Gastroesophageal sphincter (tissue), 4 donors: ENCODE results near the gene SMC4. TPM values are rescaled to one million over a fixed set of nuclear protein-coding genes. Genes with fewer than 3 reads are reported as not detected.

Experiments
- ATAC-seq: fragments of 150-250 bp; one replicate; pipeline ENCODE4 v1.9.1; 2016; ENCODE audit warnings: mild to moderate bottlenecking, moderate library complexity
- H3K27ac ChIP-seq, 4 donors: fragments of 200-600 bp; sonication (generic) in 3 of 4; 1 replicate in 3 of 4; 2 replicates in 1 of 4; pipeline ENCODE4 v1.5.1; 2016 to 2019
- H3K27me3 ChIP-seq: fragments of 200-600 bp; sonication (generic); one replicate; pipeline ENCODE4 v1.5.1; 2019
- H3K36me3 ChIP-seq, 2 donors: fragments of 200-600 bp; sonication (generic); one replicate each; pipeline ENCODE4 v1.5.1; 2019; ENCODE audit warnings: control low read depth in 1 of 2
- H3K4me1 ChIP-seq, 3 donors: fragments of 200-600 bp; sonication (generic); 1 replicate in 2 of 3; 2 replicates in 1 of 3; pipeline ENCODE4 v1.5.1; 2016 to 2019; ENCODE audit warnings: control low read depth in 2 of 3
- H3K4me3 ChIP-seq, 2 donors: fragments of 200-600 bp; sonication (generic); one replicate each; pipeline ENCODE4 v1.5.1; 2019; ENCODE audit warnings: mild to moderate bottlenecking in 1 of 2, moderate library complexity in 1 of 2
- H3K9me3 ChIP-seq, 3 donors: fragments of 200-600 bp; sonication (generic); one replicate each; pipeline ENCODE4 v1.5.1; 2017 to 2019; ENCODE audit warnings: control low read depth in 2 of 3
- EP300 ChIP-seq: sonication (generic); formaldehyde crosslinking; IDR thresholded peaks from one replicate; pipeline ENCODE4 v1.6.1; 2017; ENCODE audit warnings: antibody characterized with exemption, mild to moderate bottlenecking
- POLR2A ChIP-seq, 2 donors: fragments of 450-650 bp; IDR thresholded peaks; one replicate each; pipeline ENCODE4 v1.6.1; 2017; ENCODE audit warnings: antibody characterized with exemption in 2 of 2, mild to moderate bottlenecking in 2 of 2, moderate library complexity in 1 of 2
- POLR2AphosphoS5 ChIP-seq: sonication (generic); formaldehyde crosslinking; IDR thresholded peaks from one replicate; pipeline ENCODE4 v1.6.1; 2017; ENCODE audit warnings: antibody characterized with exemption
- WGBS, 2 donors: methylation state at CpG; one replicate each; pipeline ENCODE4 v1.1.5; 2018; ENCODE audit warnings: low coverage in 1 of 2; 5-methylcytosine and 5-hydroxymethylcytosine counted together
- total RNA-seq, 4 donors: library from RNA; depleted of rRNA; stranded (reverse); fragments of >200 nt; gene quantifications; one replicate each; pipeline ENCODE4 v1.1.0, GENCODE V29; 2016
- TF ChIP-seq, protein P1 (sequence below), 4 experiments: fragments of 200-600 bp in 2 of 4; fragments of 450-650 bp in 2 of 4; sonication (generic) in 1 of 4; IDR thresholded peaks; one replicate each; pipeline ENCODE4 v1.5.1; 2017 to 2019; ENCODE audit warnings: antibody characterized with exemption in 4 of 4, mild to moderate bottlenecking in 2 of 4, moderate library complexity in 2 of 4

The SMC4 gene
- total RNA-seq, 4 donors from 2014 or later = 21.7 to 40.8 (median 26.9) TPM

DNA sequence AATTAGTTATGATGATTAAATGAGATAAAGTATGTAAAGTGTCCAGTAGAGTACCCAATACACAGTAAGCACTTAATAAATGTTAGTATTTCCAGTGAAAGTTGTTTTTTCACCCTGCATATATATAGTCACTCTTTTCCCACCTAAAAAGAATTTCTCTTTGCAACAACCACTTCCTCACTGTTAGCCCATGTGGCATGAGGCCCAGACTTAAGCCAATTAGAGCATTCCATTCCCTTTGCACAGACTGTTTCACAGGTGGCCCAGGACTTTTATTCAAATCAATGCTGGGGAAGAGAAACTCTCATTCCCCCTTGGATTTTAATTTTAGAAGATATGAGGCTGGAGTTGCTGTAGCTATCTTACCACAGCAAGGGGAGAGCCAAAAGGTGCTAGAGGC, 4.2 kb upstream of the SMC4 start:
- H3K4me1 ChIP-seq = peaks cover 0 to 16% (median 6%) of the 10 kb centered on the region in 3 donors
- no peak for ATAC-seq
- H3K9me3 ChIP-seq = no peaks in the 10 kb centered on the region
- H3K4me3 ChIP-seq = no peak overlapping the region
- no peaks in the 10 kb centered on the region for H3K36me3 ChIP-seq
- H3K27ac ChIP-seq = no peak overlapping the region
- TF ChIP-seq EP300 = no peak
- TF ChIP-seq POLR2A (IDR thresholded peaks at IDR 0.05) = no peak
- TF ChIP-seq POLR2AphosphoS5 = no peak
- TF ChIP-seq, protein P1, sequence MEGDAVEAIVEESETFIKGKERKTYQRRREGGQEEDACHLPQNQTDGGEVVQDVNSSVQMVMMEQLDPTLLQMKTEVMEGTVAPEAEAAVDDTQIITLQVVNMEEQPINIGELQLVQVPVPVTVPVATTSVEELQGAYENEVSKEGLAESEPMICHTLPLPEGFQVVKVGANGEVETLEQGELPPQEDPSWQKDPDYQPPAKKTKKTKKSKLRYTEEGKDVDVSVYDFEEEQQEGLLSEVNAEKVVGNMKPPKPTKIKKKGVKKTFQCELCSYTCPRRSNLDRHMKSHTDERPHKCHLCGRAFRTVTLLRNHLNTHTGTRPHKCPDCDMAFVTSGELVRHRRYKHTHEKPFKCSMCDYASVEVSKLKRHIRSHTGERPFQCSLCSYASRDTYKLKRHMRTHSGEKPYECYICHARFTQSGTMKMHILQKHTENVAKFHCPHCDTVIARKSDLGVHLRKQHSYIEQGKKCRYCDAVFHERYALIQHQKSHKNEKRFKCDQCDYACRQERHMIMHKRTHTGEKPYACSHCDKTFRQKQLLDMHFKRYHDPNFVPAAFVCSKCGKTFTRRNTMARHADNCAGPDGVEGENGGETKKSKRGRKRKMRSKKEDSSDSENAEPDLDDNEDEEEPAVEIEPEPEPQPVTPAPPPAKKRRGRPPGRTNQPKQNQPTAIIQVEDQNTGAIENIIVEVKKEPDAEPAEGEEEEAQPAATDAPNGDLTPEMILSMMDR (IDR thresholded peaks at IDR 0.05) = no peak
- no peaks in the 10 kb centered on the region for H3K27me3 ChIP-seq

DNA sequence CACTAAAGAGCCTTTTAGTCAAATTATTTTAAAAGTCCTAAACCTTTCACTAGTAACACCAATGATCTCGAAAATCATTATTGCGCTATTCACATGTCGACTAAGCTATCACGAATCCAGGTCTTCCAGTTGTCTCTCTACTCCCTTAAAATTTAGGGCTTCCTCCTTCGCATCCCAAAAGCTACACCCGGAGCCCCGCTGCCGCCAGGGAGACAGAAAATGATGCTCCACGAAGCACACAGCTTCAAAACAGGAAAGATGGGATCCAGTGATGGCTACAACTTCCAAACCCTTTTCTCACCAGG, 678 bp upstream of the SMC4 start:
- Histone ChIP-seq H3K4me3 (peak overlapping the region; percentile 69 to 82), H3K36me3 (no peaks in the 10 kb centered on the region), H3K9me3 (no peaks in the 10 kb centered on the region), H3K27me3 (peaks cover 18% of the 10 kb centered on the region), H3K27ac (peak overlapping the region; percentile 74 to 90 (median 85)), H3K4me1 (peaks cover 6 to 43% (median 6%) of the 10 kb centered on the region in 3 donors)
- WGBS, 2 donors = 0% methylated on average over 4 to 9 of the region's 9 CpGs
- no peak for TF ChIP-seq POLR2AphosphoS5
- TF ChIP-seq, protein P1 (IDR thresholded peaks at IDR 0.05) = peak in 1 of 4 experiments; percentile 19
- peak; percentile 20 for ATAC-seq

DNA sequence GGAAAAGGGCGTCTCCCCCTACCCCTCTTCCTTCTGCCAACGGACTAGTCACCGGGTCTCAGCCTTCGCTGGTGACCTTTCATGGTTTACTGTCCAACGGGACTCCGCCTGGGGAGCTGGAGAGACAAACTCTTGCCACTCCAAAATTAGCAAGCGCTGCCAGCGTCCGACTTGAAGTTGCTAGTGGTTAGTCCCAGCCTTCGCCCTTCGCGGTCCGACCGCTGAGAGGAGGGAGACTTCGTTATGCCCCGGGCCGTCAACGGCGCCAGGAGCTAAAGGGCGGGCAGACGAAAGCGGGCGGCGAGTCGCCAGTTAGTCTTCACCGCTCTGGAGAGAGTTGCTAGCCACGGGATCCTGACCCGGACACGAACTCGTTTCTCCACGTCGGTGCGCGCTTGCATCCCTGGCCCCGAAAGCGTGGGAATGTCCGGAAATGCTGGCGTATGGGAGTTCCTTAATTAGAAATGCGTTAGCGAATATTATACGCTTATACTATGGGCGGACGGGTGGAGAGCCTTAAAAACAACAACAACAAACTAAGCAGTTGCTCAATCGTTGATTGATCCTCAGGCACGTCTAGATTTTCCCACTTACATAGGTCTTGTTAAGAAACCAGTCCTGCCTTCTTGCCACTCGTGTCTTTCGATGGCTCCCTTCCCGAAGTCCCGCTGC, 716 bp downstream of the SMC4 start:
- WGBS, 2 donors = 2 to 4% methylated on average over 14 to 18 of the region's 49 CpGs
- Histone ChIP-seq H3K4me3 (peak overlapping the region; percentile 69 to 82), H3K27me3 (peaks cover 18% of the 10 kb centered on the region), H3K27ac (peak overlapping the region; percentile 74 to 90 (median 85)), H3K4me1 (peaks cover 6 to 43% (median 6%) of the 10 kb centered on the region in 3 donors), H3K9me3 (no peaks in the 10 kb centered on the region), H3K36me3 (no peaks in the 10 kb centered on the region)
- no peak for ATAC-seq
- no peak for TF ChIP-seq POLR2A (IDR thresholded peaks at IDR 0.05)
- no peak for TF ChIP-seq EP300
- TF ChIP-seq, protein P1 (IDR thresholded peaks at IDR 0.05) = no peak
- no peak for TF ChIP-seq POLR2AphosphoS5

DNA sequence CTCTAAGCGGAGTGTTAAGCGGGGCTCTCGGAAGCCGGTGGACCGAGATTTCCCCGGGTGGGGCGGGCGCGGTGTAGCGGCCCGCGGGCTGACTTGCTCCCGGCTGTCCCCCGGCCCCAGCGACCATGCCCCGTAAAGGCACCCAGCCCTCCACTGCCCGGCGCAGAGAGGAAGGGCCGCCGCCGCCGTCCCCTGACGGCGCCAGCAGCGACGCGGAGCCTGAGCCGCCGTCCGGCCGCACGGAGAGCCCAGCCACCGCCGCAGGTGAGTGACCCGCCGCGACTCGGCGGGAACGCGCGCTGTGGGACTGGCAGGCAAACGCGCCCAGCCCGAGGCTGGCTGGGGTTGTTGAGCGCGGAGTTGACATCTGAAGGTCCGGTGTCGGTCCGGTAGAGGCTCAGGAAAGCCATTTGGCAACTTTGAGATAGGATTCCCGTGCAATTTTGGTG, 1.3 kb downstream of the SMC4 start:
- Histone ChIP-seq H3K4me3 (peak overlapping the region; percentile 69 to 82), H3K27me3 (peaks cover 18% of the 10 kb centered on the region), H3K27ac (peak overlapping the region; percentile 74 to 90 (median 85)), H3K4me1 (peaks cover 6 to 43% (median 6%) of the 10 kb centered on the region in 3 donors), H3K9me3 (no peaks in the 10 kb centered on the region), H3K36me3 (no peaks in the 10 kb centered on the region)
- no peak for ATAC-seq
- no peak for TF ChIP-seq POLR2A (IDR thresholded peaks at IDR 0.05)
- TF ChIP-seq, protein P1 (IDR thresholded peaks at IDR 0.05) = no peak
- no peak for TF ChIP-seq POLR2AphosphoS5
- WGBS, 2 donors = 0% methylated on average over 1 to 4 of the region's 51 CpGs
